Stimulated activated CD8-positive, alpha-beta memory T cell treated with anti-CD3 and anti-CD28 coated beads, Interleukin-4, amount 100 ng/mL, for 48 hours (primary cell): Measurements from ENCODE around the gene CMIP.

Experiments used
- DNase-seq: peaks from one replicate; pipeline ENCODE4 v3.0.0-alpha.2; 2020

Gene CMIP

GRCh38 chr16:81480606-81481206, 36.1 kb downstream of the CMIP start:
- DNase-seq = no peak

GRCh38 chr16:81481207-81481821, 36.7 kb downstream of the CMIP start:
- no peak for DNase-seq

- no peak for DNase-seq
Measured at GRCh38 chr16:81482329-81483063, 37.9 kb downstream of the CMIP start.

- no peak for DNase-seq
Measured at GRCh38 chr16:81483064-81483969, 38.7 kb downstream of the CMIP start.

- no peak for DNase-seq
Measured at GRCh38 chr16:81483970-81484595, 39.5 kb downstream of the CMIP start.

GRCh38 chr16:81484908-81485624, 40.5 kb downstream of the CMIP start:
- DNase-seq = no peak

GRCh38 chr16:81485824-81486539, 41.4 kb downstream of the CMIP start:
- no peak for DNase-seq

- DNase-seq = no peak
Measured at GRCh38 chr16:81486540-81487061, 42.0 kb downstream of the CMIP start.

GRCh38 chr16:81487301-81487720, 42.7 kb downstream of the CMIP start:
- no peak for DNase-seq

- no peak for DNase-seq
Measured at GRCh38 chr16:81488687-81489411, 44.2 kb downstream of the CMIP start.

GRCh38 chr16:81489547-81490267, 45.1 kb downstream of the CMIP start:
- no peak for DNase-seq

- no peak for DNase-seq
Measured at GRCh38 chr16:81491541-81492188, 47.1 kb downstream of the CMIP start.

- DNase-seq = no peak
Measured at GRCh38 chr16:81492311-81492761, 47.7 kb downstream of the CMIP start.

- DNase-seq = no peak
Measured at GRCh38 chr16:81492965-81493754, 48.6 kb downstream of the CMIP start.

GRCh38 chr16:81493755-81494433, 49.3 kb downstream of the CMIP start:
- DNase-seq = peak; percentile 65

- no peak for DNase-seq
Measured at GRCh38 chr16:81494434-81494806, 49.8 kb downstream of the CMIP start.

GRCh38 chr16:81494888-81495287, 50.3 kb downstream of the CMIP start:
- DNase-seq = no peak
